ENCODE results near the gene AMIGO3. TPM values are rescaled to one million over a fixed set of nuclear protein-coding genes. Genes with fewer than 3 reads are reported as not detected.

The AMIGO3 gene
- total and polyA plus RNA-seq, 10 of the 15 experiments (the other 5 are each of a cell fraction or from before 2014, with no cell fraction given) = 0.07 to 1.3 (median 0.44) TPM; not detected in 3

DNA sequence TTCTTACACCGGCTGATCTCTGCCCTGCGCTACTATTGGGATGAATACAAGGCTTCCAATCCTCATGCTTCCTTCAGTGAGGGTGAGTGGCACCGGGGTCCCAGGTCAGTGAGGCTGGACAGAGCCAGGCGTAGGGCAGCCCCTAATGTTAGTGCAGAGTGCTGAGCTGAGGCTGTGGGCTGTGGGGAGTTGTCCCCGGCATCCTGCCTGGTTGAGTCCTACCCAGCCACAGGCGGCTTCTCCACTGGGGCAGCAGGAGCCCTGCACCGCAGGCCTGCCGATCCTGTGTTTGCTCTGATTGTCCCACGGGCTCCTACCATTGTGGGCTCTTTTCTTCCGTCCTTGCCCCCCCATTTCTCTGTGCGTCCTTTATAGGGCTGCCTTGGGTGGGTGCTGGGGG lies 16.8 kb downstream of the AMIGO3 start:
- H3K9ac ChIP-seq (ENCODE audit: control insufficient read depth, insufficient read depth, low read length) = no peak overlapping the region
- no peak for ATAC-seq
- no peaks in the 10 kb centered on the region for H3K9me3 ChIP-seq (replicated peaks; ENCODE audit: control insufficient read depth, insufficient read depth, low read length)
- ChIA-PET RAD21 (ENCODE audit: unreplicated experiment) (no interaction called here), CTCF (interaction anchor here (0.6 to 4.6 kb wide), 4 partner anchors 10 to 379 kb away, joined by 3 to 19 read pairs (median 4); no protein-coding TSS in a partner anchor), POLR2A (no interaction called here), SMC1A (ENCODE audit: uncharacterized antibody, unreplicated experiment) (no interaction called here)
- DNase-seq (ENCODE audit: low read depth, low spot score) = no peak
- 79% methylated on average over 11 of the region's 11 CpGs for WGBS (ENCODE audit: insufficient coverage, insufficient replicate concordance, low lambda C conversion rate, missing lambda C conversion rate)
- no peak overlapping the region for H3K27ac ChIP-seq (ENCODE audit: control insufficient read depth, insufficient read depth)
- H3K4me2 ChIP-seq (ENCODE audit: control insufficient read depth, insufficient read depth) = no peak overlapping the region
- in situ Hi-C loops (cut with MboI) = no loop called here
- H3K4me1 ChIP-seq (ENCODE audit: control insufficient read depth, insufficient read depth, low read length) = no peaks in the 10 kb centered on the region
- no peaks in the 10 kb centered on the region for H3K79me2 ChIP-seq (ENCODE audit: control insufficient read depth, insufficient read depth, low read length)
- H3K4me3 ChIP-seq = no peak overlapping the region
- no peaks in the 10 kb centered on the region for H4K20me1 ChIP-seq (ENCODE audit: control insufficient read depth, insufficient read depth)
- no TSS peak for BruUV-seq (replicated peaks)
- TF ChIP-seq RAD21 (IDR thresholded peaks at IDR 0.05; ENCODE audit: insufficient read depth, low read depth, low read length) (no peak), NR2C1 (IDR thresholded peaks at IDR 0.05) (no peak), MTA2 (IDR thresholded peaks at IDR 0.05; ENCODE audit: low read depth) (no peak), CHD1 (IDR thresholded peaks at IDR 0.05; ENCODE audit: low read depth, low read length) (no peak), ZSCAN29 (IDR thresholded peaks at IDR 0.05) (no peak), NR2F1 (conservative IDR thresholded peaks at IDR 0.05) (no peak), JUNB (IDR thresholded peaks at IDR 0.05) (no peak), POLR2A (IDR thresholded peaks at IDR 0.05; ENCODE audit: low read depth, low read length) (no peak)
- no peak overlapping the region for H2AFZ ChIP-seq (ENCODE audit: control insufficient read depth, low read depth, low read length)
- peaks cover 0 to 8% of the 10 kb centered on the region in 2 experiments; a peak in 3 of 4 replicates for H3K36me3 ChIP-seq (ENCODE audit: control insufficient read depth in 2 of 2, insufficient read depth in 2 of 2, low read length in 1 of 2)
- no peak for FAIRE-seq
- intact Hi-C loops (cut with micrococcal nuclease; ENCODE audit: unreplicated experiment) = loop anchor here (1.0 kb wide), 2 partner anchors 137 to 204 kb away; no protein-coding TSS in a partner anchor
- no peaks in the 10 kb centered on the region for H3K27me3 ChIP-seq (replicated peaks in 1 of 2; ENCODE audit: control insufficient read depth in 2 of 2, insufficient read depth in 2 of 2, low read length in 1 of 2)

DNA sequence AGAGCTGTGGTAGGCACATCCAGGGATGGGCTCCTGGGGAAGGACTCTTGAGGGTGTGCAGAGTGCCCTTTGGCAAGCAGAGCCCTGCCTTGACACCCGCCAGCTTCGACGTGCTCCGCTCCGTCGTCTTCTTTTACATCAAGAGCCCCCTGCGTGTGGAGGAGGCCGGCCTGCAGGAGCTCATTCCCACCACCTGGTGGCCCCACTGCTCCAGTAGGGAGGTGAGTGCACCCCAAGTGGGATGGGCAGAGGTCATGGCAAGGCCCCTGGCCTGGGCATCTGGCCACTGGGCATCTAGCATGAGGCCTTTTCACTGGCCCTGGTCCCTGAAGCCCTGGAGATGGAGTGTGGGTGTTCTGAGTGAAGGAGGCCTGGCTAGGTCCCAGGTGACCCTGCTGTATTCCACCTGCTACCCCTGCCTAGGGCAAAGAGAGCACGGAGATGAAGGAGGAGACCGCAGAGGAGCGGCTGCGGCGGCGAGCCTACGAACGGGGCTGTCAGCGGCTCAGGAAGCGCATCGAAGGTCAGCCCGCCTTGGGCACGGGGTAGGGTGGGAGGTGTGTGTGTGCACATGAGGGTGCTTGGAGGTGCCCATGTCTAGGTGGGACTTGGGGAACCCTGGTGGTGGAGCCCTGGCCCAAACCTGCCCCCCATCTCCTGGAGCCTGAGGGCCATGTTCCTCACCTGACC lies 18.0 kb downstream of the AMIGO3 start:
- ChIA-PET SMC1A (ENCODE audit: uncharacterized antibody, unreplicated experiment) (interaction anchor here (1.0 kb wide), 1 partner anchor 138 kb away, joined by 4 read pairs; no protein-coding TSS in a partner anchor), CTCF (interaction anchor here (0.8 to 4.6 kb wide), 3 partner anchors 30 to 206 kb away, joined by 3 to 19 read pairs (median 4); no protein-coding TSS in a partner anchor), POLR2A (no interaction called here), RAD21 (ENCODE audit: unreplicated experiment) (interaction anchor here (0.6 to 0.8 kb wide), 2 partner anchors 82 to 138 kb away, joined by 3 to 4 read pairs; no protein-coding TSS in a partner anchor)
- no peak overlapping the region for H2AFZ ChIP-seq (ENCODE audit: control insufficient read depth, low read depth, low read length)
- no peaks in the 10 kb centered on the region for H3K9me3 ChIP-seq (replicated peaks; ENCODE audit: control insufficient read depth, insufficient read depth, low read length)
- in situ Hi-C loops (cut with MboI) = no loop called here
- no TSS peak for BruUV-seq (replicated peaks)
- intact Hi-C loops (cut with micrococcal nuclease; ENCODE audit: unreplicated experiment) = no loop called here
- no peak overlapping the region for H3K4me2 ChIP-seq (ENCODE audit: control insufficient read depth, insufficient read depth)
- H3K79me2 ChIP-seq (ENCODE audit: control insufficient read depth, insufficient read depth, low read length) = no peaks in the 10 kb centered on the region
- no peaks in the 10 kb centered on the region for H3K4me1 ChIP-seq (ENCODE audit: control insufficient read depth, insufficient read depth, low read length)
- H3K36me3 ChIP-seq (ENCODE audit: control insufficient read depth in 2 of 2, insufficient read depth in 2 of 2, low read length in 1 of 2) = peaks cover 0 to 8% of the 10 kb centered on the region in 2 experiments; a peak in 3 of 4 replicates
- ATAC-seq (no peak), FAIRE-seq (no peak), DNase-seq (ENCODE audit: low read depth, low spot score) (no peak)
- 93% methylated on average over 21 of the region's 21 CpGs for WGBS (ENCODE audit: insufficient coverage, insufficient replicate concordance, low lambda C conversion rate, missing lambda C conversion rate)
- H3K4me3 ChIP-seq = no peak overlapping the region
- no peak overlapping the region for H3K9ac ChIP-seq (ENCODE audit: control insufficient read depth, insufficient read depth, low read length)
- no peak overlapping the region for H3K27ac ChIP-seq (ENCODE audit: control insufficient read depth, insufficient read depth)
- no peaks in the 10 kb centered on the region for H4K20me1 ChIP-seq (ENCODE audit: control insufficient read depth, insufficient read depth)
- no peaks in the 10 kb centered on the region for H3K27me3 ChIP-seq (replicated peaks in 1 of 2; ENCODE audit: control insufficient read depth in 2 of 2, insufficient read depth in 2 of 2, low read length in 1 of 2)
- 0 out of 2 replicates have a peak, but pooled peaks have one; percentile 17 for TF ChIP-seq RAD21 (IDR thresholded peaks at IDR 0.05; ENCODE audit: insufficient read depth, low read depth, low read length)
- no peak for TF ChIP-seq FOXK2 (IDR thresholded peaks at IDR 0.05)
- TF ChIP-seq TBL1XR1 (IDR thresholded peaks at IDR 0.05; ENCODE audit: low read depth, low read length) = no peak
- TF ChIP-seq, protein P1, sequence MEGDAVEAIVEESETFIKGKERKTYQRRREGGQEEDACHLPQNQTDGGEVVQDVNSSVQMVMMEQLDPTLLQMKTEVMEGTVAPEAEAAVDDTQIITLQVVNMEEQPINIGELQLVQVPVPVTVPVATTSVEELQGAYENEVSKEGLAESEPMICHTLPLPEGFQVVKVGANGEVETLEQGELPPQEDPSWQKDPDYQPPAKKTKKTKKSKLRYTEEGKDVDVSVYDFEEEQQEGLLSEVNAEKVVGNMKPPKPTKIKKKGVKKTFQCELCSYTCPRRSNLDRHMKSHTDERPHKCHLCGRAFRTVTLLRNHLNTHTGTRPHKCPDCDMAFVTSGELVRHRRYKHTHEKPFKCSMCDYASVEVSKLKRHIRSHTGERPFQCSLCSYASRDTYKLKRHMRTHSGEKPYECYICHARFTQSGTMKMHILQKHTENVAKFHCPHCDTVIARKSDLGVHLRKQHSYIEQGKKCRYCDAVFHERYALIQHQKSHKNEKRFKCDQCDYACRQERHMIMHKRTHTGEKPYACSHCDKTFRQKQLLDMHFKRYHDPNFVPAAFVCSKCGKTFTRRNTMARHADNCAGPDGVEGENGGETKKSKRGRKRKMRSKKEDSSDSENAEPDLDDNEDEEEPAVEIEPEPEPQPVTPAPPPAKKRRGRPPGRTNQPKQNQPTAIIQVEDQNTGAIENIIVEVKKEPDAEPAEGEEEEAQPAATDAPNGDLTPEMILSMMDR (IDR thresholded peaks at IDR 0.05 in 2 of 3, conservative IDR thresholded peaks at IDR 0.05 in 1 of 3; ENCODE audit: control insufficient read depth in 2 of 3, extremely low read depth in 1 of 3, insufficient read depth in 1 of 3, low read depth in 3 of 3, low read length in 3 of 3) = peak; percentile 11 to 28 (median 21); a peak in 3 of 6 replicates
- TF ChIP-seq, protein P2, sequence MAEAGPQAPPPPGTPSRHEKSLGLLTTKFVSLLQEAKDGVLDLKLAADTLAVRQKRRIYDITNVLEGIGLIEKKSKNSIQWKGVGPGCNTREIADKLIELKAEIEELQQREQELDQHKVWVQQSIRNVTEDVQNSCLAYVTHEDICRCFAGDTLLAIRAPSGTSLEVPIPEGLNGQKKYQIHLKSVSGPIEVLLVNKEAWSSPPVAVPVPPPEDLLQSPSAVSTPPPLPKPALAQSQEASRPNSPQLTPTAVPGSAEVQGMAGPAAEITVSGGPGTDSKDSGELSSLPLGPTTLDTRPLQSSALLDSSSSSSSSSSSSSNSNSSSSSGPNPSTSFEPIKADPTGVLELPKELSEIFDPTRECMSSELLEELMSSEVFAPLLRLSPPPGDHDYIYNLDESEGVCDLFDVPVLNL (IDR thresholded peaks at IDR 0.05; ENCODE audit: low read depth, low read length) = no peak
- 0 out of 2 replicates have a peak, but pooled peaks have one; percentile 21 for TF ChIP-seq POLR2A (IDR thresholded peaks at IDR 0.05; ENCODE audit: low read depth, low read length)
- no peak for TF ChIP-seq IKZF1 (conservative IDR thresholded peaks at IDR 0.05)
- no peak for TF ChIP-seq ATF7 (IDR thresholded peaks at IDR 0.05; ENCODE audit: low read depth)
- TF ChIP-seq CREM (IDR thresholded peaks at IDR 0.05; ENCODE audit: low read depth) = no peak

Measured in GM12878 (cell line).